Naive B cell (primary cell): ENCODE measurements around the gene TMEM218. TPM values are rescaled to one million over a fixed set of nuclear protein-coding genes. Genes with fewer than 3 reads are reported as not detected.

Experiments
- polyA plus RNA-seq, 6 donors: library from polyadenylated mRNA; unstranded; fragments of 300-500 nt; fragmentation: Illumina TruSeq; gene quantifications; one replicate each; pipeline ENCODE4 v1.2.3, GENCODE V29; 2021; ENCODE audit warnings: low read depth in 6 of 6

Gene TMEM218
- polyA plus RNA-seq, 6 donors from 2014 or later, result 30.4 to 53.0 (median 36.7) TPM

Other genes with a start within 250 kb of the TMEM218 start
- gene ROBO3, start 246.2 kb downstream of the TMEM218 start, polyA plus RNA-seq, result 1 to 10 TPM in 1 of 6 donors, under 1 TPM in 3, not detected in 2; 0.21 to 2.0 (median 0.69) TPM
- not detected for gene ROBO4, start 213.8 kb downstream of the TMEM218 start, polyA plus RNA-seq
- not detected for gene HEPN1, start 192.4 kb downstream of the TMEM218 start, polyA plus RNA-seq
- not detected for gene HEPACAM, start 175.6 kb downstream of the TMEM218 start, polyA plus RNA-seq
- 1 to 10 TPM in 1 of 6 donors, under 1 TPM in 4, not detected in 1; 0.33 to 1.5 (median 0.72) TPM for gene CCDC15, start 157.4 kb downstream of the TMEM218 start, polyA plus RNA-seq
- 1 to 10 TPM in 4 of 6 donors, under 1 TPM in 2; 0.48 to 2.4 (median 1.8) TPM for gene SLC37A2, start 48.3 kb downstream of the TMEM218 start, polyA plus RNA-seq
- not detected for gene PKNOX2, start 53.1 kb upstream of the TMEM218 start, polyA plus RNA-seq